ENCODE data around the gene JAM3.

DNA sequence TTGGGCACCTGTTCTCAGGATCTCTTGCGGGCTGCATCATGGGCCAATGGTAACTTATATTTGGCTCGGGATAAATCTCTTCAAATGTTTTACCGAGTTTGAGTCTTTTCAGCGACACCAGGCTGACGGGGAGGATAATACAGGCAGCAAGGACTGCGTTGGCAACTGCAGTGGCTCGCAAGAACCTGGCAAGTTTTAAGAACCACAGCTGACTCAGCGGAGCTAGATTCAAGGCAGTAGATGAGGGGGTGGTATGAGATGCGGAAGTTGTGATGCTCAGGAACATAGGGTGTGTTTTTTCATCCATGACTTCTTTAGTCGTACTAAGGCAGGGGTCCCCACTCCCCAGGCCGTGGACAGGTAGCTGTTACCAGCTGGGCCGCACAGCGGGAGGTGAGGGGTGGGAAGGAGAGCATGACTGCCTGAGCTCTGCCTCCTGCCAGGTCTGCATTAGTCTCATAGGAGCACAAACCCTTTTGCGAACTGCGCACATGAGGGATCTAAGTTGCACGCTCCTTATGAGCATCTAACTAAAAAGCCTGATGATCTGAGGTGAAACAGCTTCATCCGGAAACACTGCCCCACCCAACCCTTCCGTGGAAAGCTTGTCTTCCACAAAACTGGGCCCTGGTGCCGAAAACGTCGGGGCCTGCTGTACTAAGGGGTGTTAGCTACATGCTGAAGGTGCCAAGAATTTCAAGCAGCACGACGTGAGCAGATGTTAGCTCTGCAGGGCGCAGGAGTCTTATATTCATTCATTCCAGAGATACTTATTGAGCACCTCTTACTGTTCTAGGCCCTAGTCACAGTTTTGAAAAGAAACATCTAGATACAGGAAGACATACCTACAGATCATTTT lies 6.4 kb upstream of the JAM3 start:
- TF ChIP-seq, protein P1, sequence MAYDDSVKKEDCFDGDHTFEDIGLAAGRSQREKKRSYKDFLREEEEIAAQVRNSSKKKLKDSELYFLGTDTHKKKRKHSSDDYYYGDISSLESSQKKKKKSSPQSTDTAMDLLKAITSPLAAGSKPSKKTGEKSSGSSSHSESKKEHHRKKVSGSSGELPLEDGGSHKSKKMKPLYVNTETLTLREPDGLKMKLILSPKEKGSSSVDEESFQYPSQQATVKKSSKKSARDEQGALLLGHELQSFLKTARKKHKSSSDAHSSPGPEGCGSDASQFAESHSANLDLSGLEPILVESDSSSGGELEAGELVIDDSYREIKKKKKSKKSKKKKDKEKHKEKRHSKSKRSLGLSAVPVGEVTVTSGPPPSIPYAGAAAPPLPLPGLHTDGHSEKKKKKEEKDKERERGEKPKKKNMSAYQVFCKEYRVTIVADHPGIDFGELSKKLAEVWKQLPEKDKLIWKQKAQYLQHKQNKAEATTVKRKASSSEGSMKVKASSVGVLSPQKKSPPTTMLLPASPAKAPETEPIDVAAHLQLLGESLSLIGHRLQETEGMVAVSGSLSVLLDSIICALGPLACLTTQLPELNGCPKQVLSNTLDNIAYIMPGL (CRISPR knock-in tag; IDR thresholded peaks at IDR 0.05): no peak
- TF ChIP-seq, protein P2, sequence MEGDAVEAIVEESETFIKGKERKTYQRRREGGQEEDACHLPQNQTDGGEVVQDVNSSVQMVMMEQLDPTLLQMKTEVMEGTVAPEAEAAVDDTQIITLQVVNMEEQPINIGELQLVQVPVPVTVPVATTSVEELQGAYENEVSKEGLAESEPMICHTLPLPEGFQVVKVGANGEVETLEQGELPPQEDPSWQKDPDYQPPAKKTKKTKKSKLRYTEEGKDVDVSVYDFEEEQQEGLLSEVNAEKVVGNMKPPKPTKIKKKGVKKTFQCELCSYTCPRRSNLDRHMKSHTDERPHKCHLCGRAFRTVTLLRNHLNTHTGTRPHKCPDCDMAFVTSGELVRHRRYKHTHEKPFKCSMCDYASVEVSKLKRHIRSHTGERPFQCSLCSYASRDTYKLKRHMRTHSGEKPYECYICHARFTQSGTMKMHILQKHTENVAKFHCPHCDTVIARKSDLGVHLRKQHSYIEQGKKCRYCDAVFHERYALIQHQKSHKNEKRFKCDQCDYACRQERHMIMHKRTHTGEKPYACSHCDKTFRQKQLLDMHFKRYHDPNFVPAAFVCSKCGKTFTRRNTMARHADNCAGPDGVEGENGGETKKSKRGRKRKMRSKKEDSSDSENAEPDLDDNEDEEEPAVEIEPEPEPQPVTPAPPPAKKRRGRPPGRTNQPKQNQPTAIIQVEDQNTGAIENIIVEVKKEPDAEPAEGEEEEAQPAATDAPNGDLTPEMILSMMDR (IDR thresholded peaks at IDR 0.05): no peak
- TF ChIP-seq NR2C2 (CRISPR knock-in tag; IDR thresholded peaks at IDR 0.05) (no peak), SP1 (CRISPR knock-in tag; conservative IDR thresholded peaks at IDR 0.05) (no peak), ETV6 (CRISPR knock-in tag; IDR thresholded peaks at IDR 0.05) (no peak), GTF2I (CRISPR knock-in tag; conservative IDR thresholded peaks at IDR 0.05) (no peak), RORB (CRISPR knock-in tag; IDR thresholded peaks at IDR 0.05) (no peak), TEAD1 (CRISPR knock-in tag; IDR thresholded peaks at IDR 0.05) (no peak), CREM (CRISPR knock-in tag; IDR thresholded peaks at IDR 0.05) (no peak)
- TF ChIP-seq, protein P3, sequence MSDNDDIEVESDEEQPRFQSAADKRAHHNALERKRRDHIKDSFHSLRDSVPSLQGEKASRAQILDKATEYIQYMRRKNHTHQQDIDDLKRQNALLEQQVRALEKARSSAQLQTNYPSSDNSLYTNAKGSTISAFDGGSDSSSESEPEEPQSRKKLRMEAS (CRISPR knock-in tag; IDR thresholded peaks at IDR 0.05): no peak
- TF ChIP-seq, protein P4, sequence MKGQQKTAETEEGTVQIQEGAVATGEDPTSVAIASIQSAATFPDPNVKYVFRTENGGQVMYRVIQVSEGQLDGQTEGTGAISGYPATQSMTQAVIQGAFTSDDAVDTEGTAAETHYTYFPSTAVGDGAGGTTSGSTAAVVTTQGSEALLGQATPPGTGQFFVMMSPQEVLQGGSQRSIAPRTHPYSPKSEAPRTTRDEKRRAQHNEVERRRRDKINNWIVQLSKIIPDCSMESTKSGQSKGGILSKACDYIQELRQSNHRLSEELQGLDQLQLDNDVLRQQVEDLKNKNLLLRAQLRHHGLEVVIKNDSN (CRISPR knock-in tag; IDR thresholded peaks at IDR 0.05): no peak
- TF ChIP-seq, protein P5, sequence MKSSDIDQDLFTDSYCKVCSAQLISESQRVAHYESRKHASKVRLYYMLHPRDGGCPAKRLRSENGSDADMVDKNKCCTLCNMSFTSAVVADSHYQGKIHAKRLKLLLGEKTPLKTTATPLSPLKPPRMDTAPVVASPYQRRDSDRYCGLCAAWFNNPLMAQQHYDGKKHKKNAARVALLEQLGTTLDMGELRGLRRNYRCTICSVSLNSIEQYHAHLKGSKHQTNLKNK (CRISPR knock-in tag; IDR thresholded peaks at IDR 0.05): no peak
- TF ChIP-seq, protein P6, sequence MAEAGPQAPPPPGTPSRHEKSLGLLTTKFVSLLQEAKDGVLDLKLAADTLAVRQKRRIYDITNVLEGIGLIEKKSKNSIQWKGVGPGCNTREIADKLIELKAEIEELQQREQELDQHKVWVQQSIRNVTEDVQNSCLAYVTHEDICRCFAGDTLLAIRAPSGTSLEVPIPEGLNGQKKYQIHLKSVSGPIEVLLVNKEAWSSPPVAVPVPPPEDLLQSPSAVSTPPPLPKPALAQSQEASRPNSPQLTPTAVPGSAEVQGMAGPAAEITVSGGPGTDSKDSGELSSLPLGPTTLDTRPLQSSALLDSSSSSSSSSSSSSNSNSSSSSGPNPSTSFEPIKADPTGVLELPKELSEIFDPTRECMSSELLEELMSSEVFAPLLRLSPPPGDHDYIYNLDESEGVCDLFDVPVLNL (CRISPR knock-in tag; IDR thresholded peaks at IDR 0.05; ENCODE audit: borderline replicate concordance, low read depth): no peak
- TF ChIP-seq, protein P7, sequence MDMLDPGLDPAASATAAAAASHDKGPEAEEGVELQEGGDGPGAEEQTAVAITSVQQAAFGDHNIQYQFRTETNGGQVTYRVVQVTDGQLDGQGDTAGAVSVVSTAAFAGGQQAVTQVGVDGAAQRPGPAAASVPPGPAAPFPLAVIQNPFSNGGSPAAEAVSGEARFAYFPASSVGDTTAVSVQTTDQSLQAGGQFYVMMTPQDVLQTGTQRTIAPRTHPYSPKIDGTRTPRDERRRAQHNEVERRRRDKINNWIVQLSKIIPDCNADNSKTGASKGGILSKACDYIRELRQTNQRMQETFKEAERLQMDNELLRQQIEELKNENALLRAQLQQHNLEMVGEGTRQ (CRISPR knock-in tag; IDR thresholded peaks at IDR 0.05): no peak

All from WTC11 (cell line).